ENCODE data around the gene GLRX2.

DNA sequence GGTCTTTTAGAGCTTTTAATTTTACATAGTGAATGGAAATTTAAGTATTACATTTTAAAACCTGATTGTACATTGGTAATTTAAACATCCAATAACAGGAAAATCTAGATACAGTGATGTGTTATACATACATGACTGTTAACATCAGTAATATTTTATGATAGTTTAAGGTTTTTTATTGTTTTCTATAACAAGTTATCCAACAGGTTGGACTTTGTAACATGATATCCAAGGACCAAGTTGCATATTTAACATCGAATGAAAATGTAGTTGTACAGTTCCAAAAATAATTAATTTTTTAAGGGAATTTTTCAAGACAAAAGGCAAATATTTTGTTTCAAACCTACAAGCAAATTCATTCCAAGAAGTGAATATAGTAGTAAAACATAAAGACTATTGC, 14.3 kb downstream of the GLRX2 start:
- TF ChIP-seq, protein P1, sequence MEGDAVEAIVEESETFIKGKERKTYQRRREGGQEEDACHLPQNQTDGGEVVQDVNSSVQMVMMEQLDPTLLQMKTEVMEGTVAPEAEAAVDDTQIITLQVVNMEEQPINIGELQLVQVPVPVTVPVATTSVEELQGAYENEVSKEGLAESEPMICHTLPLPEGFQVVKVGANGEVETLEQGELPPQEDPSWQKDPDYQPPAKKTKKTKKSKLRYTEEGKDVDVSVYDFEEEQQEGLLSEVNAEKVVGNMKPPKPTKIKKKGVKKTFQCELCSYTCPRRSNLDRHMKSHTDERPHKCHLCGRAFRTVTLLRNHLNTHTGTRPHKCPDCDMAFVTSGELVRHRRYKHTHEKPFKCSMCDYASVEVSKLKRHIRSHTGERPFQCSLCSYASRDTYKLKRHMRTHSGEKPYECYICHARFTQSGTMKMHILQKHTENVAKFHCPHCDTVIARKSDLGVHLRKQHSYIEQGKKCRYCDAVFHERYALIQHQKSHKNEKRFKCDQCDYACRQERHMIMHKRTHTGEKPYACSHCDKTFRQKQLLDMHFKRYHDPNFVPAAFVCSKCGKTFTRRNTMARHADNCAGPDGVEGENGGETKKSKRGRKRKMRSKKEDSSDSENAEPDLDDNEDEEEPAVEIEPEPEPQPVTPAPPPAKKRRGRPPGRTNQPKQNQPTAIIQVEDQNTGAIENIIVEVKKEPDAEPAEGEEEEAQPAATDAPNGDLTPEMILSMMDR (IDR thresholded peaks at IDR 0.05), result no peak
- TF ChIP-seq POLR2AphosphoS5 (IDR thresholded peaks at IDR 0.05; ENCODE audit: insufficient read depth in 1 of 2, low read depth in 1 of 2), result no peak

Measured in vagina (tissue), 2 donors.